Sigmoid colon (tissue), 7 donors: ENCODE results near the gene PRKAA2. TPM values are rescaled to one million over a fixed set of nuclear protein-coding genes. Genes with fewer than 3 reads are reported as not detected.

Experiments used
- DNase-seq: peaks from one replicate; pipeline ENCODE4 v3.0.0-alpha.2; 2019
- H3K27ac ChIP-seq, 4 donors: fragments of 200-600 bp; sonication (generic); one replicate each; pipeline ENCODE4 v1.5.1; 2016 to 2019; ENCODE audit warnings: mild to moderate bottlenecking in 1 of 4
- H3K27me3 ChIP-seq, 3 donors: fragments of 200-600 bp; sonication (generic); one replicate each; pipeline ENCODE4 v1.5.1; 2019; ENCODE audit warnings: mild to moderate bottlenecking in 1 of 3
- H3K36me3 ChIP-seq, 4 donors: fragments of 200-600 bp; sonication (generic); one replicate each; pipeline ENCODE4 v1.5.1; 2016 to 2019
- H3K4me1 ChIP-seq, 4 donors: fragments of 200-600 bp; sonication (generic); one replicate each; pipeline ENCODE4 v1.5.1; 2017 to 2019
- H3K4me3 ChIP-seq, 4 donors: fragments of 200-600 bp; sonication (generic); one replicate each; pipeline ENCODE4 v1.5.1; 2017 to 2019; ENCODE audit warnings: mild to moderate bottlenecking in 2 of 4, moderate library complexity in 1 of 4
- H3K9me3 ChIP-seq, 4 donors: fragments of 200-600 bp in 3 of 4; sonication (generic) in 3 of 4; one replicate each; pipeline versions ENCODE4 v1.5.1 to v1.6.1; 2013 to 2019
- EP300 ChIP-seq, 4 donors: sonication (generic); formaldehyde crosslinking; IDR thresholded peaks; one replicate each; pipeline ENCODE4 v1.6.1; 2017; ENCODE audit warnings: antibody characterized with exemption in 4 of 4
- POLR2A ChIP-seq, 2 donors: fragments of 450-650 bp; IDR thresholded peaks; one replicate each; pipeline ENCODE4 v1.6.1; 2016; ENCODE audit warnings: antibody characterized with exemption in 2 of 2, mild to moderate bottlenecking in 2 of 2, moderate library complexity in 2 of 2
- POLR2AphosphoS5 ChIP-seq, 4 donors: sonication (generic); formaldehyde crosslinking; IDR thresholded peaks; one replicate each; pipeline ENCODE4 v1.6.1; 2017; ENCODE audit warnings: antibody characterized with exemption in 4 of 4
- WGBS, 2 donors: extraction: QIAGEN DNeasy Blood & Tissue Kit; methylation state at CpG; one replicate each; pipeline ENCODE4 v1.1.7; 2013; 5-methylcytosine and 5-hydroxymethylcytosine counted together
- intact Hi-C: fragments of 100-400 bp; cut with DNase I; formaldehyde crosslinking; loops from one replicate; pipeline ENCODE4 v1.15.1; 2023
- polyA plus RNA-seq, 3 donors: library from polyadenylated mRNA; stranded (reverse); fragments of 200-250 nt; gene quantifications; one replicate each; pipeline ENCODE4 v1.2.3, GENCODE V29; 2013
- total RNA-seq, 4 donors: library from RNA; depleted of rRNA; stranded (reverse); fragments of >200 nt; gene quantifications; one replicate each; pipeline ENCODE4 v1.1.0, GENCODE V29; 2016
- TF ChIP-seq, protein P1 (sequence below), 4 experiments: fragments of 450-650 bp in 3 of 4; fragments of 200-600 bp in 1 of 4; IDR thresholded peaks; one replicate each; pipeline ENCODE4 v1.5.1; 2016 to 2019; ENCODE audit warnings: antibody characterized with exemption in 4 of 4, mild to moderate bottlenecking in 3 of 4, moderate library complexity in 2 of 4
- donor health status: healthy with polysubstance abuse.
- donor health status: Bipolar disorder and iron deficiency.
- donor health status: healthy.

Gene PRKAA2
- total and polyA plus RNA-seq, 7 donors = 0.23 to 30.8 (median 25.3) TPM

GRCh38 chr1:56634981-56635380 lies 10.1 kb upstream of the PRKAA2 start:
- Histone ChIP-seq H3K36me3 (no peaks in the 10 kb centered on the region), H3K9me3 (no peaks in the 10 kb centered on the region), H3K27me3 (no peaks in the 10 kb centered on the region), H3K4me3 (no peak overlapping the region), H3K27ac (no peak overlapping the region), H3K4me1 (no peaks in the 10 kb centered on the region)
- no peak for DNase-seq
- 95% methylated on average over 3 of the region's 3 CpGs for WGBS, 2 donors
- TF ChIP-seq POLR2A (IDR thresholded peaks at IDR 0.05) (no peak), POLR2AphosphoS5 (IDR thresholded peaks at IDR 0.05) (no peak), EP300 (IDR thresholded peaks at IDR 0.05) (no peak)
- intact Hi-C loops = no loop called here

DNA sequence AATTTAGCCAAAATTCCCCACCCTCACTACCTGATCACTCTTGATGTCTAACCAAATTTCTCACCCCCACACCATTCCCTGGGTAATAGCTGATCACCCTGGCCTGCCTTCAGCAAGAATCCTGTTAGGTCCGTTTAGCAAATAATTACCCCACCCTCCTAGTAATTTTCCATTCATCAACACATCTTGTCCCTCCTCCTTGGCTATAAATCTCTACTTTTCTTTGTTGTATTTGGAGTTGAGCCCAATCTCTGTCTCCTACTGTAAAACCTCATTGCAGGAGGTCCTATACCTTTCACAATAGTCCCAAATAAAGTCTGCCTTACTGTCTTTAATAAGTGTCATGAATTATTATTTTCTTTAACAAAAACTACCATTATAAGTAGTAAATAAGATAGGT lies 6.9 kb upstream of the PRKAA2 start:
- TF ChIP-seq, protein P1, sequence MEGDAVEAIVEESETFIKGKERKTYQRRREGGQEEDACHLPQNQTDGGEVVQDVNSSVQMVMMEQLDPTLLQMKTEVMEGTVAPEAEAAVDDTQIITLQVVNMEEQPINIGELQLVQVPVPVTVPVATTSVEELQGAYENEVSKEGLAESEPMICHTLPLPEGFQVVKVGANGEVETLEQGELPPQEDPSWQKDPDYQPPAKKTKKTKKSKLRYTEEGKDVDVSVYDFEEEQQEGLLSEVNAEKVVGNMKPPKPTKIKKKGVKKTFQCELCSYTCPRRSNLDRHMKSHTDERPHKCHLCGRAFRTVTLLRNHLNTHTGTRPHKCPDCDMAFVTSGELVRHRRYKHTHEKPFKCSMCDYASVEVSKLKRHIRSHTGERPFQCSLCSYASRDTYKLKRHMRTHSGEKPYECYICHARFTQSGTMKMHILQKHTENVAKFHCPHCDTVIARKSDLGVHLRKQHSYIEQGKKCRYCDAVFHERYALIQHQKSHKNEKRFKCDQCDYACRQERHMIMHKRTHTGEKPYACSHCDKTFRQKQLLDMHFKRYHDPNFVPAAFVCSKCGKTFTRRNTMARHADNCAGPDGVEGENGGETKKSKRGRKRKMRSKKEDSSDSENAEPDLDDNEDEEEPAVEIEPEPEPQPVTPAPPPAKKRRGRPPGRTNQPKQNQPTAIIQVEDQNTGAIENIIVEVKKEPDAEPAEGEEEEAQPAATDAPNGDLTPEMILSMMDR (IDR thresholded peaks at IDR 0.05) = no peak
- TF ChIP-seq POLR2A (IDR thresholded peaks at IDR 0.05) (no peak), EP300 (IDR thresholded peaks at IDR 0.05) (no peak), POLR2AphosphoS5 (IDR thresholded peaks at IDR 0.05) (no peak)
- H3K27me3 ChIP-seq = no peaks in the 10 kb centered on the region
- intact Hi-C loops = no loop called here
- H3K36me3 ChIP-seq = no peaks in the 10 kb centered on the region
- H3K4me3 ChIP-seq = no peak overlapping the region
- no peaks in the 10 kb centered on the region for H3K9me3 ChIP-seq
- H3K4me1 ChIP-seq = no peaks in the 10 kb centered on the region
- no peak overlapping the region for H3K27ac ChIP-seq
- no peak for DNase-seq
- 9 to 44% methylated on average over 1 of the region's 1 CpG for WGBS, 2 donors

- Histone ChIP-seq H3K36me3 (no peaks in the 10 kb centered on the region), H3K4me1 (peaks cover 0 to 3% (median under 1%) of the 10 kb centered on the region in 4 donors), H3K9me3 (no peaks in the 10 kb centered on the region), H3K27ac (no peak overlapping the region), H3K27me3 (no peaks in the 10 kb centered on the region), H3K4me3 (no peak overlapping the region)
- no peak for TF ChIP-seq POLR2A (IDR thresholded peaks at IDR 0.05)
- TF ChIP-seq POLR2AphosphoS5 (IDR thresholded peaks at IDR 0.05) = no peak
- TF ChIP-seq, protein P1 (IDR thresholded peaks at IDR 0.05) = no peak
- TF ChIP-seq EP300 (IDR thresholded peaks at IDR 0.05) = no peak
- DNase-seq = no peak
- WGBS, 2 donors = 21 to 48% methylated on average over 2 of the region's 2 CpGs
- intact Hi-C loops = no loop called here
These were observed 5.9 kb upstream of the PRKAA2 start for GRCh38 chr1:56639211-56639610.

DNA sequence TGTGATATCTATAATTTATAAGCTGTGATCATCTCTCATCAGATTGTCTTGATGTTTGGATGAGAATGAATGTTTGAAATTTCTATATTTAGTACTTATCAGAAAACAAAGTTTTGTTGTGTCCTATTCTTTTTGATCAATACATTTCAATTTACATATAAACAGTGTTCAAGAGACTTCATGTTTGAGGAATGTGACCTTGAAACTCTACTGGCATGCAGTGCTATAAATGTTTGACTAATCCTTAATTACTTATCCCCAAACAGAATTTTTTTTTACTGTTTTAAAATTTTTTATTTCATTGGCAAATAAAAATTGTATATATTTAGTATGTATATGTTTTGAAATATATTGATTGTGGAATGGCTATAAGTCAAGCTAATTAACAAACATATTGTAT lies 1.5 kb upstream of the PRKAA2 start:
- Histone ChIP-seq H3K4me1 (peaks cover 0 to 23% (median 14%) of the 10 kb centered on the region in 4 donors), H3K27ac (peak overlapping the region in 3 of 4 donors; percentile 83 to 90 (median 85)), H3K27me3 (no peaks in the 10 kb centered on the region), H3K9me3 (no peaks in the 10 kb centered on the region), H3K4me3 (no peak overlapping the region), H3K36me3 (no peaks in the 10 kb centered on the region)
- intact Hi-C loops = no loop called here
- no peak for TF ChIP-seq EP300 (IDR thresholded peaks at IDR 0.05)
- TF ChIP-seq, protein P1 (IDR thresholded peaks at IDR 0.05) = no peak
- TF ChIP-seq POLR2A (IDR thresholded peaks at IDR 0.05) = no peak
- TF ChIP-seq POLR2AphosphoS5 (IDR thresholded peaks at IDR 0.05) = no peak
- no peak for DNase-seq

DNA sequence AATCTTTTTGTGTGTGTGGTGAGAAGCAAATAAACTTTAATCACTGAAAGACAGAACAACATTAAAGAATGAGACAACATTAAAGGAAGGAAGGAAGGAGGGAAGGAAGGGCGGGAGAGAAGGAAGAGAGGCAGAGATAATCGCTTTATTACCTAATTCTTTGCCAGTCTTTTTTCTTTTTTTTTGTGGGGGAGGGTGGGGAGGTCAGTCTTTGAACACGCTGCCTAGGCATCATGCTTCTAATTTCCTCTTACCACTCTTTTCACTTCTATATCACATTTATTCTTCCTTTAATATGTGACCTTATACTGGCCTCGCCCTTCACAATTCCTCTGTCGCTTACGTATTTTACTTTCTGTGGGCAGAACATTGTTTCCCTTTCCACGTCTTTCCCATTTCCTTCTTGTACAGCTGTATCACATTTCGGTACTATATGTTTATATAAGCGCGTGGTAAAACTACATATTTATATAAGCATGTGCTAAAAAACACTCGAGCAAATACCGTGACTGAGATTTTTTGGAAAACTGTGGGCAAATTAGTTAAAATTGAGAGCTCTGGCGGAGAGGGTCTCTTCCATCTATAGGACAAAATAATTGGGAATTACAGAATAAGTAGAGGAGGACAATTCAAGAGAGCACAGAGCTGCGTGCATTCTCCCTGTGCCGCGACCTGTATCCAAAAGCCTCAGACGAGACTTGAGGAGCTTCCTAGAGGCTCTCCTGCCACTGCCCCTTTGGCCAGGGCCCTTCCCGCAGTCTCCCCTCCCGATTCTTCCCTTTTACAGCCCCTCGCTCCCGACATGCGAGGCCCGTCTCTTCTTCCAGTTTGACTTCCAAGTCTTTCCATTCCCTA lies 823 bp upstream of the PRKAA2 start:
- no peaks in the 10 kb centered on the region for H3K9me3 ChIP-seq
- WGBS, 2 donors = 4 to 10% methylated on average over 23 of the region's 23 CpGs
- intact Hi-C loops = no loop called here
- no peaks in the 10 kb centered on the region for H3K36me3 ChIP-seq
- no peaks in the 10 kb centered on the region for H3K27me3 ChIP-seq
- peak overlapping the region; percentile 83 to 90 (median 86) for H3K27ac ChIP-seq
- no peak for TF ChIP-seq POLR2A (IDR thresholded peaks at IDR 0.05)
- no peak for TF ChIP-seq POLR2AphosphoS5 (IDR thresholded peaks at IDR 0.05)
- TF ChIP-seq, protein P1 (IDR thresholded peaks at IDR 0.05) = no peak
- no peak for TF ChIP-seq EP300 (IDR thresholded peaks at IDR 0.05)
- peak overlapping the region; percentile 50 to 78 (median 74) for H3K4me3 ChIP-seq
- peaks cover 0 to 23% (median 14%) of the 10 kb centered on the region in 4 donors for H3K4me1 ChIP-seq
- no peak for DNase-seq
